Neutrophil (primary cell): ENCODE results near the gene RTL5.

Source experiments
- H3K27ac ChIP-seq: fragments of 200-600 bp; sonication (generic); 2 replicates; pipeline ENCODE4 v1.5.1; 2016; ENCODE audit warnings: mild to moderate bottlenecking, moderate library complexity
- H3K27me3 ChIP-seq: fragments of 200-600 bp; sonication (generic); 2 replicates; pipeline ENCODE4 v1.6.0; 2016; ENCODE audit warnings: mild to moderate bottlenecking
- H3K36me3 ChIP-seq: fragments of 200-600 bp; sonication (generic); 2 replicates; pipeline ENCODE4 v1.5.1; 2017
- H3K4me1 ChIP-seq, 2 experiments: fragments of 200-600 bp in 1 of 2; sonication (generic) in 1 of 2; 1 replicate in 1 of 2; 2 replicates in 1 of 2; pipeline versions ENCODE4 v1.5.1 to v1.6.1; 2013 to 2016; ENCODE audit warnings: low read depth in 1 of 2, low read length in 1 of 2, mild to moderate bottlenecking in 1 of 2, moderate library complexity in 1 of 2; ENCODE audit not compliant: control insufficient read depth in 1 of 2, insufficient read depth in 1 of 2
- H3K4me3 ChIP-seq, 2 experiments: fragments of 200-600 bp in 1 of 2; sonication (generic) in 1 of 2; 1 replicate in 1 of 2; 2 replicates in 1 of 2; pipeline ENCODE4 v1.5.1; 2013 to 2016; ENCODE audit warnings: low read depth in 1 of 2, low read length in 1 of 2, mild to moderate bottlenecking in 1 of 2, moderate library complexity in 1 of 2
- H3K9me3 ChIP-seq: fragments of 200-600 bp; sonication (generic); 2 replicates; pipeline ENCODE4 v1.5.1; 2016
- CTCF ChIP-seq: fragments of 200-600 bp; sonication (generic); IDR thresholded peaks from 2 replicates; pipeline ENCODE4 v1.5.1; 2016; ENCODE audit warnings: antibody characterized with exemption

RTL5 gene

GRCh38 chrX:72113461-72113860, 18.3 kb downstream of the RTL5 start:
- TF ChIP-seq CTCF: no peak
- Histone ChIP-seq H3K4me3 (no peak overlapping the region), H3K9me3 (no peaks in the 10 kb centered on the region), H3K27ac (peak overlapping the region; percentile 69), H3K4me1 (peaks cover 40 to 49% of the 10 kb centered on the region in 2 experiments), H3K36me3 (no peaks in the 10 kb centered on the region), H3K27me3 (no peaks in the 10 kb centered on the region)

- Histone ChIP-seq H3K9me3 (no peaks in the 10 kb centered on the region), H3K27me3 (no peaks in the 10 kb centered on the region), H3K36me3 (no peaks in the 10 kb centered on the region), H3K4me1 (peaks cover 63 to 70% of the 10 kb centered on the region in 2 experiments), H3K27ac (peak overlapping the region; percentile 98), H3K4me3 (peak overlapping the region; percentile 17 to 21)
- no peak for TF ChIP-seq CTCF
Measured at GRCh38 chrX:72110876-72111708, 20.6 kb downstream of the RTL5 start.

DNA sequence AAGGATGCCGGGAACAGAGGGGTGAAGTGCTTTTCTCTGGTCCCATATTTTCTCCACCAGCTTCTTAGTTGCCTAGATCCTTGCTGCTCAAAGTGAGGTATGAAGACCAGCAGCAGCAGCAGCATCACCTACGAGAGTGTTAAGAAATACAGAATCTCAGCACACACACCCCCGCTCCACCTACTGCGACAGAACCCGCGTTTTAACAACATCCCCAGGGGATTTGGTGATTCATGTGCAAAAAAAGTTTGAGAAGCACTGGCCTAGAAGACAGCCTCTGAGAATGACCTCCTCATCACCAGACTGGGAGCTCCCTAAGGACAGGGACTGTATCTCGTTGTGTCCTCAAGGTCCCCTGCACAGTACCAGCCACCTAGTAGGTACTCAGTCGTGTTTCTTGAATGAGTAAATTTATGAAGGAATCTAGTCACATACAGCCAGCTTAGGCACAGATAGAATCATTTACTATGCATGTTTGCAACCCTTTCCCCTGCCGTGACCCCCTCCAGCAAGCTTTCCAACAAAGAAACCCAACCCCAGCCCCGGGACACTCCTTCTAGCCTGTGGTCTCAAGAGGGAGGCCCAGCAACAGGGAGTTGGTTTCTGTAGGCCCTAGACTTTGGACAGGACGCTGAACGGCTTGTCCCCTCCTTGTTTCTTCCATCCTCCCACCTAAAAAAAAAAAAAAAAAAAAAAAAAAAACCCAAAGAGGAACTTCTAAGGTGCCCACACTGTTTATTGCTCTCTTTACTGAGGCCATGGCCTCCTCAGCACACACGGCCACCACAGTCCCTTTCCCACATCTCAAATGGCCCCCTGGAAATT, 21.5 kb downstream of the RTL5 start:
- H3K4me1 ChIP-seq: peaks cover 71 to 78% of the 10 kb centered on the region in 2 experiments
- TF ChIP-seq CTCF: no peak

DNA sequence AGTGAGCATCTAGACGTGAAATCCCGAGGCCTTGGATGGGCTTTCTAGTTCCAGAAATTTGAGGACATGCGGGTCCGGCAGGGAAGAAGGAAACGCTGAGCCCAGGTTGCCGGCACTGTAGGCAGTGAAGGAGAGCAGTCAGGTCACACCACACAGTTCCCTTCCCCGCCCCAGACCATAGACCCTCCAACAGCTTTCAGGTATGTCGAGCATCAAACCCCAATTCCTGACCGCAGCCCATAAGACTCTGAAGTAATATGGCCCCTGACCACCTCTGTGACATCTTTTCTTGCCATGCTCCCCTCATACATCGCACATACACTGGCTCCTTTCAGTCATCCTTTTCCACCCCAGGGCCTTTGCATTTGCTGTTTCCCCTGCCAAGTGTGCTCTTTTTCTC, 23.0 kb downstream of the RTL5 start:
- peak overlapping the region; percentile 98 for H3K27ac ChIP-seq
- no peak for TF ChIP-seq CTCF
- no peaks in the 10 kb centered on the region for H3K27me3 ChIP-seq
- H3K9me3 ChIP-seq: no peaks in the 10 kb centered on the region
- H3K4me3 ChIP-seq: peak overlapping the region in 1 of 2 experiments; percentile 35
- H3K36me3 ChIP-seq: no peaks in the 10 kb centered on the region
- peaks cover 83 to 86% of the 10 kb centered on the region in 2 experiments for H3K4me1 ChIP-seq

More for the DNA sequence above, 21.5 kb downstream of the RTL5 start:
- Histone ChIP-seq H3K36me3 (no peaks in the 10 kb centered on the region), H3K4me3 (peak overlapping the region; percentile 17 to 21), H3K27me3 (no peaks in the 10 kb centered on the region), H3K27ac (peak overlapping the region; percentile 98), H3K9me3 (no peaks in the 10 kb centered on the region)

DNA sequence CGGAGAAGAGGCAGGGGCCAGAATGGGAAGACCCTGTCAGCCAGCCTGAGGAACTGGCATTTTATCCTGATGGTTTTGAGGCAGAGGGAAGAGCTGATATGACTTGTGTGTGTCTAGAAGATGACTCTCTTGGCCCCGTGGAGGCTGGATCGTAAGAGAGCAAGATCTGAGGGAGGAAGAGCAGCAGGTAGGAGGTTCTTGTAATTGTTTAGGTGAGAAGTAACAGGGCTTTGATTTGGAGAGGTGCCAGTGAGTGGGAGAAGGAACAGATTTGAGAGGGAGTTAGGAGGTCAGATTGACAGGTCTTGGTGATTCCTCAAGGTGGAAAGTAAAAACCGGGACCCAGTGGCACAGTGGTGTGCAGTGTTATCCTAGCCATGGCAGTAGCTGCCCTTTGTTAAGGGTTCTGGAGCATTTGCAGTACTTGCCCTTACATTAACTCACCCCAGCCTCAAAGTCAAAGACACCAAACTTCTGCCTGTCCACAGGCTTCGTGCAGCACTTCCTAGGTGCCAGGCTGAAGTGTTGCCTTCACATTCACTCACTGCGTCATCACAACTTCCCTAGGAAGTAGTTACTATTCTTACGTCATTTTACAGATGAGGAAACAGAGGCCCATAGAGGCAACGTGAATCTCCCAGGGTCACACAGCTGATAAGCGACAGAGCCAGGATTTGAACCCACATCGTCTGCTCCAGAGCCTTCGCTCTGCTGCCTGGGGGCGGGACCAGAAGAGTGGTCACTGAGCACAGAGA, 23.7 kb downstream of the RTL5 start:
- Histone ChIP-seq H3K27ac (peak overlapping the region; percentile 98), H3K4me3 (peak overlapping the region; percentile 31 to 35), H3K36me3 (no peaks in the 10 kb centered on the region), H3K27me3 (no peaks in the 10 kb centered on the region), H3K9me3 (no peaks in the 10 kb centered on the region), H3K4me1 (peaks cover 83 to 86% of the 10 kb centered on the region in 2 experiments)
- TF ChIP-seq CTCF: no peak
